ENCODE data around the gene BNC2.

Gene BNC2

GRCh38 chr9:16867576-16868311 is 2.7 kb downstream of the BNC2 start:
- Histone ChIP-seq H3K4me3 (ENCODE audit: low read length) (no peak overlapping the region), H3K18ac (ENCODE audit: low read length) (no peak overlapping the region), H3K56ac (ENCODE audit: low read length) (no peak overlapping the region), H3K79me1 (ENCODE audit: low read length) (no peaks in the 10 kb centered on the region), H3K27ac (ENCODE audit: low read depth, low read length) (no peak overlapping the region), H2BK15ac (replicated peaks; ENCODE audit: low read depth) (no peak overlapping the region), H4K5ac (ENCODE audit: low read length) (no peak overlapping the region), H4K8ac (ENCODE audit: low read depth, low read length) (no peak overlapping the region), H3K9ac (ENCODE audit: low read length) (no peak overlapping the region), H3K27me3 (ENCODE audit: insufficient read depth, low read length, poor library complexity) (peaks cover 3% of the 10 kb centered on the region), H3K36me3 (ENCODE audit: control insufficient read depth, insufficient read depth, low read length) (no peaks in the 10 kb centered on the region), H2BK5ac (ENCODE audit: low read length) (no peak overlapping the region), H3K79me2 (ENCODE audit: control insufficient read depth, insufficient read depth, low read length) (no peaks in the 10 kb centered on the region), H3K4me1 (ENCODE audit: control insufficient read depth, low read depth, low read length) (no peaks in the 10 kb centered on the region), H3K23ac (ENCODE audit: low read length) (no peak overlapping the region), H2AK5ac (ENCODE audit: low read length) (no peak overlapping the region), H3K4me2 (ENCODE audit: low read length) (no peak overlapping the region), H3K4ac (ENCODE audit: low read depth, low read length) (no peak overlapping the region), H2BK120ac (ENCODE audit: low read depth, low read length) (no peak overlapping the region)
- DNase-seq, result peak; percentile 26
- no CpG with 5 or more reads among the region's 10 CpGs for WGBS (ENCODE audit: extremely low coverage, insufficient coverage, low lambda C conversion rate)

GRCh38 chr9:16866587-16866986 is 3.9 kb downstream of the BNC2 start:
- H3K9ac ChIP-seq (ENCODE audit: low read length), result no peak overlapping the region
- H3K79me1 ChIP-seq (ENCODE audit: low read length), result no peaks in the 10 kb centered on the region
- no peak overlapping the region for H4K8ac ChIP-seq (ENCODE audit: low read depth, low read length)
- no peak overlapping the region for H2BK5ac ChIP-seq (ENCODE audit: low read length)
- no peak overlapping the region for H3K56ac ChIP-seq (ENCODE audit: low read length)
- no peak overlapping the region for H3K4ac ChIP-seq (ENCODE audit: low read depth, low read length)
- no peak overlapping the region for H3K23ac ChIP-seq (ENCODE audit: low read length)
- no peak overlapping the region for H3K4me3 ChIP-seq (ENCODE audit: low read length)
- H3K36me3 ChIP-seq (ENCODE audit: control insufficient read depth, insufficient read depth, low read length), result no peaks in the 10 kb centered on the region
- H3K4me1 ChIP-seq (ENCODE audit: control insufficient read depth, low read depth, low read length), result no peaks in the 10 kb centered on the region
- H3K79me2 ChIP-seq (ENCODE audit: control insufficient read depth, insufficient read depth, low read length), result no peaks in the 10 kb centered on the region
- DNase-seq, result no peak
- no peak overlapping the region for H3K4me2 ChIP-seq (ENCODE audit: low read length)
- peaks cover 3% of the 10 kb centered on the region for H3K27me3 ChIP-seq (ENCODE audit: insufficient read depth, low read length, poor library complexity)
- H3K27ac ChIP-seq (ENCODE audit: low read depth, low read length), result no peak overlapping the region
- no peak overlapping the region for H3K18ac ChIP-seq (ENCODE audit: low read length)
- no CpG with 5 or more reads among the region's 2 CpGs for WGBS (ENCODE audit: extremely low coverage, insufficient coverage, low lambda C conversion rate)
- no peak overlapping the region for H2BK120ac ChIP-seq (ENCODE audit: low read depth, low read length)
- H2AK5ac ChIP-seq (ENCODE audit: low read length), result no peak overlapping the region
- no peak overlapping the region for H2BK15ac ChIP-seq (replicated peaks; ENCODE audit: low read depth)
- H4K5ac ChIP-seq (ENCODE audit: low read length), result no peak overlapping the region

GRCh38 chr9:16864649-16865434 is 5.6 kb downstream of the BNC2 start:
- no peak overlapping the region for H4K5ac ChIP-seq (ENCODE audit: low read length)
- H3K4me3 ChIP-seq (ENCODE audit: low read length), result no peak overlapping the region
- no peak overlapping the region for H2BK5ac ChIP-seq (ENCODE audit: low read length)
- no peaks in the 10 kb centered on the region for H3K36me3 ChIP-seq (ENCODE audit: control insufficient read depth, insufficient read depth, low read length)
- no peaks in the 10 kb centered on the region for H3K79me2 ChIP-seq (ENCODE audit: control insufficient read depth, insufficient read depth, low read length)
- WGBS (ENCODE audit: extremely low coverage, insufficient coverage, low lambda C conversion rate), result no CpG with 5 or more reads among the region's 10 CpGs
- H2AK5ac ChIP-seq (ENCODE audit: low read length), result no peak overlapping the region
- no peak overlapping the region for H3K23ac ChIP-seq (ENCODE audit: low read length)
- DNase-seq, result no peak
- no peak overlapping the region for H3K4ac ChIP-seq (ENCODE audit: low read depth, low read length)
- H3K4me2 ChIP-seq (ENCODE audit: low read length), result no peak overlapping the region
- no peaks in the 10 kb centered on the region for H3K4me1 ChIP-seq (ENCODE audit: control insufficient read depth, low read depth, low read length)
- peaks cover 3% of the 10 kb centered on the region for H3K27me3 ChIP-seq (ENCODE audit: insufficient read depth, low read length, poor library complexity)
- no peak overlapping the region for H3K56ac ChIP-seq (ENCODE audit: low read length)
- H2BK15ac ChIP-seq (replicated peaks; ENCODE audit: low read depth), result no peak overlapping the region
- no peak overlapping the region for H3K18ac ChIP-seq (ENCODE audit: low read length)
- no peak overlapping the region for H3K27ac ChIP-seq (ENCODE audit: low read depth, low read length)
- H3K9ac ChIP-seq (ENCODE audit: low read length), result no peak overlapping the region
- H2BK120ac ChIP-seq (ENCODE audit: low read depth, low read length), result no peak overlapping the region
- no peak overlapping the region for H4K8ac ChIP-seq (ENCODE audit: low read depth, low read length)
- no peaks in the 10 kb centered on the region for H3K79me1 ChIP-seq (ENCODE audit: low read length)

- no peak overlapping the region for H2BK120ac ChIP-seq (ENCODE audit: low read depth, low read length)
- no peak overlapping the region for H2AK5ac ChIP-seq (ENCODE audit: low read length)
- H3K27me3 ChIP-seq (ENCODE audit: insufficient read depth, low read length, poor library complexity), result no peaks in the 10 kb centered on the region
- H3K36me3 ChIP-seq (ENCODE audit: control insufficient read depth, insufficient read depth, low read length), result no peaks in the 10 kb centered on the region
- H3K18ac ChIP-seq (ENCODE audit: low read length), result no peak overlapping the region
- H4K5ac ChIP-seq (ENCODE audit: low read length), result no peak overlapping the region
- H3K79me2 ChIP-seq (ENCODE audit: control insufficient read depth, insufficient read depth, low read length), result no peaks in the 10 kb centered on the region
- no peak overlapping the region for H4K8ac ChIP-seq (ENCODE audit: low read depth, low read length)
- DNase-seq, result no peak
- WGBS (ENCODE audit: extremely low coverage, insufficient coverage, low lambda C conversion rate), result no CpG with 5 or more reads among the region's 3 CpGs
- no peaks in the 10 kb centered on the region for H3K4me1 ChIP-seq (ENCODE audit: control insufficient read depth, low read depth, low read length)
- H3K9ac ChIP-seq (ENCODE audit: low read length), result no peak overlapping the region
- no peak overlapping the region for H2BK15ac ChIP-seq (replicated peaks; ENCODE audit: low read depth)
- H3K79me1 ChIP-seq (ENCODE audit: low read length), result no peaks in the 10 kb centered on the region
- no peak overlapping the region for H3K23ac ChIP-seq (ENCODE audit: low read length)
- no peak overlapping the region for H3K4me3 ChIP-seq (ENCODE audit: low read length)
- no peak overlapping the region for H2BK5ac ChIP-seq (ENCODE audit: low read length)
- no peak overlapping the region for H3K4me2 ChIP-seq (ENCODE audit: low read length)
- no peak overlapping the region for H3K56ac ChIP-seq (ENCODE audit: low read length)
- no peak overlapping the region for H3K4ac ChIP-seq (ENCODE audit: low read depth, low read length)
- H3K27ac ChIP-seq (ENCODE audit: low read depth, low read length), result no peak overlapping the region
Observed at GRCh38 chr9:16848179-16848578, 22.3 kb downstream of the BNC2 start.

GRCh38 chr9:16846986-16847385 is 23.5 kb downstream of the BNC2 start:
- H3K4me3 ChIP-seq (ENCODE audit: low read length), result no peak overlapping the region
- no peak overlapping the region for H2AK5ac ChIP-seq (ENCODE audit: low read length)
- H3K9ac ChIP-seq (ENCODE audit: low read length), result no peak overlapping the region
- H3K36me3 ChIP-seq (ENCODE audit: control insufficient read depth, insufficient read depth, low read length), result no peaks in the 10 kb centered on the region
- no peak overlapping the region for H4K8ac ChIP-seq (ENCODE audit: low read depth, low read length)
- no peaks in the 10 kb centered on the region for H3K79me2 ChIP-seq (ENCODE audit: control insufficient read depth, insufficient read depth, low read length)
- no peak overlapping the region for H2BK120ac ChIP-seq (ENCODE audit: low read depth, low read length)
- H3K23ac ChIP-seq (ENCODE audit: low read length), result no peak overlapping the region
- no peak overlapping the region for H3K27ac ChIP-seq (ENCODE audit: low read depth, low read length)
- H3K79me1 ChIP-seq (ENCODE audit: low read length), result no peaks in the 10 kb centered on the region
- H2BK5ac ChIP-seq (ENCODE audit: low read length), result no peak overlapping the region
- DNase-seq, result no peak
- no peaks in the 10 kb centered on the region for H3K27me3 ChIP-seq (ENCODE audit: insufficient read depth, low read length, poor library complexity)
- no peak overlapping the region for H3K18ac ChIP-seq (ENCODE audit: low read length)
- H2BK15ac ChIP-seq (replicated peaks; ENCODE audit: low read depth), result no peak overlapping the region
- H3K4ac ChIP-seq (ENCODE audit: low read depth, low read length), result no peak overlapping the region
- no peak overlapping the region for H3K4me2 ChIP-seq (ENCODE audit: low read length)
- H3K56ac ChIP-seq (ENCODE audit: low read length), result no peak overlapping the region
- no peak overlapping the region for H4K5ac ChIP-seq (ENCODE audit: low read length)
- no CpG with 5 or more reads among the region's 3 CpGs for WGBS (ENCODE audit: extremely low coverage, insufficient coverage, low lambda C conversion rate)
- no peaks in the 10 kb centered on the region for H3K4me1 ChIP-seq (ENCODE audit: control insufficient read depth, low read depth, low read length)
